Measurements from ENCODE around the gene DAPL1.

Gene DAPL1

DNA sequence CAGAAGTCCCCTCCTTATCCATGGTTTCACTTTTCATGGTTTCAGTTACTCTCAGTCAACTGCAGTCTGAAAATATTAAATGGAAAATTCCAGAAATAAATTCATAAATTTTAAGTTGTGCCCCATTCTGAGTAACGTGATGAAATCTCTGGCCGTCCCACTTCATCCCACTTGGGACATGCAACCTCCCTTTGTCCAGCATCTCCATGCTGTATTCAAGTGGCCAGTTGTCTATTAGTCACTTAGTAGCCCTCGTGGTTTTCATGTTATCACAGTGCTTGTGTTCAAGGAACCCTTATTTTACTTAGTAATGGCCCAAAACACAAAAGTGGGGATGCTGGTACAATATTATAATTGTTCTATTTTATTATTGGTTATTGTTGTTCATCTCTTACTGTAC, 18.0 kb upstream of the DAPL1 start:
- CTCF ChIA-PET = no interaction called here
- TF ChIP-seq BHLHE40 (IDR thresholded peaks at IDR 0.05; ENCODE audit: borderline replicate concordance) (no peak), FOXA1 (IDR thresholded peaks at IDR 0.05) (no peak)
- no peak for DNase-seq (ENCODE audit: extremely low spot score)
- POLR2A ChIA-PET = no interaction called here

DNA sequence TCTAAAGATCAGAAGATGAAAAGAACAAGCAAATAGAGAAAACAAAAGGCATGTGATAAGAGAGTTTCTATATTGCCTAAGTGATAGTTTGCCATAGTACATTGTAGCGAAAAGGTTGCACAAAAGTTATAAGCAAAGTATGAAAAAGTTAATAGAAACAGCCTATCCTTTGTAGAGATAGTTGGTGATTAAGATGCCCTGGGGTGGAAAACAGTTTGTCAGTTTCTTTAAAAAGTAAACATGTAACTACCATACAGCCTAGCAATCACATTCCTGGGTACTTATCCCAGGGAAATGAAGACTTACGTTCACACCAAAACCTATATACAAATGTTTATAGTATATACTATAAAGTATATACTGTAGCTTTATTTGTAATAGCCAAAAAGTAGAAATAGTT, 16.9 kb upstream of the DAPL1 start:
- TF ChIP-seq FOXM1 (IDR thresholded peaks at IDR 0.05; ENCODE audit: borderline replicate concordance) = no peak
- TF ChIP-seq LEF1 (IDR thresholded peaks at IDR 0.05; ENCODE audit: borderline replicate concordance) = no peak
- ChIA-PET CTCF (no interaction called here), POLR2A (no interaction called here)
- no peak for DNase-seq (ENCODE audit: extremely low spot score)

DNA sequence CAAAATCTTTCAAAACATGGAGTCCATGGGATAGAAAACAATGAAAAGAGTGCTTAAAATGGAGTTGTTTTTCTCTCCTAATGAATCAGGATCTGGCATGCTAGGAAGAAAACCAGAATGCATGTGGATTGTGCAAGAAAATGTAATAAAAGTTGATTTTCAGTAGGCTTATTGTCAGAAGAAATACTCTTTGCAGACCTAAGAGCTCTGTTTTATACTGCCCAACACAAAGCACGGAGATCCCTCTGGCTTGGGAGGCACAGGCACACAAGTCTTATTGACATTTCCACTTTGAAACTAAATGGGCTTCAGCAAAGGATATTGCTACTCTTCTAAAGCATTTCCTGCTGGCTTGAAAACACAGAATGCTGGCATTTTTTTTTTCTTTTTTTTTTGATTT, 15.5 kb upstream of the DAPL1 start:
- ChIA-PET POLR2A (no interaction called here), CTCF (no interaction called here)
- DNase-seq (ENCODE audit: extremely low spot score) = no peak
- TF ChIP-seq LEF1 (IDR thresholded peaks at IDR 0.05; ENCODE audit: borderline replicate concordance) (no peak), FOXA1 (IDR thresholded peaks at IDR 0.05) (no peak), NFRKB (IDR thresholded peaks at IDR 0.05) (no peak), L3MBTL2 (conservative IDR thresholded peaks at IDR 0.05) (no peak), ZNF384 (IDR thresholded peaks at IDR 0.05) (no peak), SUZ12 (IDR thresholded peaks at IDR 0.05) (no peak), ARNT (IDR thresholded peaks at IDR 0.05) (no peak), FOXM1 (IDR thresholded peaks at IDR 0.05; ENCODE audit: borderline replicate concordance) (no peak), SP1 (IDR thresholded peaks at IDR 0.05) (no peak), FOXK2 (IDR thresholded peaks at IDR 0.05) (no peak), TARDBP (IDR thresholded peaks at IDR 0.05) (no peak), BHLHE40 (IDR thresholded peaks at IDR 0.05; ENCODE audit: borderline replicate concordance) (no peak), HDGF (IDR thresholded peaks at IDR 0.05; ENCODE audit: borderline replicate concordance) (no peak), ELF4 (IDR thresholded peaks at IDR 0.05) (no peak), CTBP1 (IDR thresholded peaks at IDR 0.05; ENCODE audit: borderline replicate concordance) (no peak)
- TF ChIP-seq, protein P1, sequence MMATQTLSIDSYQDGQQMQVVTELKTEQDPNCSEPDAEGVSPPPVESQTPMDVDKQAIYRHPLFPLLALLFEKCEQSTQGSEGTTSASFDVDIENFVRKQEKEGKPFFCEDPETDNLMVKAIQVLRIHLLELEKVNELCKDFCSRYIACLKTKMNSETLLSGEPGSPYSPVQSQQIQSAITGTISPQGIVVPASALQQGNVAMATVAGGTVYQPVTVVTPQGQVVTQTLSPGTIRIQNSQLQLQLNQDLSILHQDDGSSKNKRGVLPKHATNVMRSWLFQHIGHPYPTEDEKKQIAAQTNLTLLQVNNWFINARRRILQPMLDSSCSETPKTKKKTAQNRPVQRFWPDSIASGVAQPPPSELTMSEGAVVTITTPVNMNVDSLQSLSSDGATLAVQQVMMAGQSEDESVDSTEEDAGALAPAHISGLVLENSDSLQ (IDR thresholded peaks at IDR 0.05) = no peak

DNA sequence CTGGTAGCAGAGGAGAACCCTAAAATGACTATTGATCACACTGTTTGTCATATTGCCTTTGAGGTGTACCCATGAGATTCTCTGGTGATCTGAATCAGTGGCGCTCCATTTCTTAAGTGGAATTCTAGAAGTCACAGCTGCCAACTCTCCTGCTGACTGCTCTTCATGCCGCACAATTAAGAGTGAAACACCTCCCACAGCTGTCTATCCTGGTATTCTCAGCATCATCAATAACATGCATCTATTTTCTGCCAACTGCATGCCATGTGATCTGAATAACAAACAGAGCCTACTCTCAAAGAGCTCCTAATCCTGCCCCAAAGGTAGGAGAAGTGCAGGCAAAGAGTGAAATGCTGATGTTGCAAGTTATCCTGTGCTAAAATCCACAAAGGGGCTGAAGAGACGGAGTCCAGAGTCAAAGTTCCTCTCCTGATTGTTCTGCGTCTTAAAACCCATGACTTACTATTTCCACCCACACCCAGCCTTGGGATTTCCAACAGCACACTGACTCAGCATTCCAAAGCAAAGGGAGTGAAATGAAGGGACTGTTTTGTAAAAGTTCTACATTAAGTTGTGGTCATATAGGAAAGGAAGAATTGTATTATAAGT, 13.7 kb upstream of the DAPL1 start:
- TF ChIP-seq BHLHE40 (IDR thresholded peaks at IDR 0.05; ENCODE audit: borderline replicate concordance) (no peak), ARNT (IDR thresholded peaks at IDR 0.05) (no peak), FOXK2 (IDR thresholded peaks at IDR 0.05) (no peak), HDGF (IDR thresholded peaks at IDR 0.05; ENCODE audit: borderline replicate concordance) (no peak), NFRKB (IDR thresholded peaks at IDR 0.05) (no peak), ELF4 (IDR thresholded peaks at IDR 0.05) (no peak), SUZ12 (IDR thresholded peaks at IDR 0.05) (no peak), ZNF384 (IDR thresholded peaks at IDR 0.05) (no peak), SP1 (IDR thresholded peaks at IDR 0.05) (no peak), TARDBP (IDR thresholded peaks at IDR 0.05) (no peak), FOXA1 (IDR thresholded peaks at IDR 0.05) (no peak), FOXM1 (IDR thresholded peaks at IDR 0.05; ENCODE audit: borderline replicate concordance) (no peak), L3MBTL2 (conservative IDR thresholded peaks at IDR 0.05) (no peak), CTBP1 (IDR thresholded peaks at IDR 0.05; ENCODE audit: borderline replicate concordance) (no peak), LEF1 (IDR thresholded peaks at IDR 0.05; ENCODE audit: borderline replicate concordance) (no peak)
- TF ChIP-seq, protein P1 (IDR thresholded peaks at IDR 0.05) = no peak
- ChIA-PET POLR2A (no interaction called here), CTCF (no interaction called here)
- no peak for DNase-seq (ENCODE audit: extremely low spot score)

DNA sequence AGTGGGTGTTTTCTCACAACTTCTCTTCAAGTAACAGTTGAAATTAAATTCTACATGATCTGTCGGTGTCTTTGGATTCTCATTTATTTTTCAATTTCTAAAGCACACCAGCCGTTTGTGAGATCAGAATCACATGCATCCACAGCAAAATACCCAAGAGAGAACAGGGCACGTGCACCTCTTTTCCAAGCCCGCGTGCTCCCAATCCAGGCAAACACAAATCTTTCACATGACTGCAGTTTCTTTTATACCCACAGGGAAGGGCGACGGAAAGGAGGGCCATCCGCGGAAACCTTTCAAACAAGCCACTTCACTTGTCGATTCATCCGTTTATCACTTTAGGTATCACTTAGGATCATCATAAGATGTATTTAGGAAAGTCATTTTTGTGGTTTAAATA, 13.0 kb upstream of the DAPL1 start:
- no peak for TF ChIP-seq L3MBTL2 (conservative IDR thresholded peaks at IDR 0.05)
- no peak for TF ChIP-seq NFRKB (IDR thresholded peaks at IDR 0.05)
- TF ChIP-seq ELF4 (IDR thresholded peaks at IDR 0.05) = no peak
- TF ChIP-seq, protein P1 (IDR thresholded peaks at IDR 0.05) = no peak
- TF ChIP-seq BHLHE40 (IDR thresholded peaks at IDR 0.05; ENCODE audit: borderline replicate concordance) = no peak
- TF ChIP-seq SP1 (IDR thresholded peaks at IDR 0.05) = no peak
- TF ChIP-seq SUZ12 (IDR thresholded peaks at IDR 0.05) = no peak
- no peak for TF ChIP-seq CTBP1 (IDR thresholded peaks at IDR 0.05; ENCODE audit: borderline replicate concordance)
- TF ChIP-seq FOXM1 (IDR thresholded peaks at IDR 0.05; ENCODE audit: borderline replicate concordance) = no peak
- TF ChIP-seq TARDBP (IDR thresholded peaks at IDR 0.05) = no peak
- TF ChIP-seq ZNF384 (IDR thresholded peaks at IDR 0.05) = no peak
- no peak for TF ChIP-seq LEF1 (IDR thresholded peaks at IDR 0.05; ENCODE audit: borderline replicate concordance)
- no peak for TF ChIP-seq FOXK2 (IDR thresholded peaks at IDR 0.05)
- no peak for TF ChIP-seq HDGF (IDR thresholded peaks at IDR 0.05; ENCODE audit: borderline replicate concordance)
- TF ChIP-seq FOXA1 (IDR thresholded peaks at IDR 0.05) = no peak
- TF ChIP-seq ARNT (IDR thresholded peaks at IDR 0.05) = no peak
- POLR2A ChIA-PET = no interaction called here

DNA sequence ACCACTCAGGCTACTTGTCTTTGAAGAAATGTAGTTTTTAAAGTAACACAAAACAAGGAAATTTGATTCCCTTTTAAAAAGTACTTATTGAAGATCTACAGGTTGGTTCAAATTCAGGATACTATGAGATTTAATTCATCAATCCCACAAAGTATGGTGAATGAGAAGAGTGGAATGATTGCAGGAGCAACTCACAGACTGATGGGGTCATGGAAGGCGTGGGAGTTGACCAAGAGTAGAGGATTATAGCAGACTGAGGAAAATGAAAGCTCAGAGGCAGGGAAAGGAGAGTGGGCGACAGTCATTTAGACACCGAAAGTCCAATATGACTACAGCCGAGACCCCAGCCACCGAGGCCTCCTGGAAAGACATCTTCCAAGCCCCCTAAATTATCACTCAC, 12.5 kb upstream of the DAPL1 start:
- TF ChIP-seq HDGF (IDR thresholded peaks at IDR 0.05; ENCODE audit: borderline replicate concordance) (no peak), FOXM1 (IDR thresholded peaks at IDR 0.05; ENCODE audit: borderline replicate concordance) (no peak), ELF4 (IDR thresholded peaks at IDR 0.05) (no peak), FOXK2 (IDR thresholded peaks at IDR 0.05) (no peak), CTBP1 (IDR thresholded peaks at IDR 0.05; ENCODE audit: borderline replicate concordance) (no peak), BHLHE40 (IDR thresholded peaks at IDR 0.05; ENCODE audit: borderline replicate concordance) (no peak), ZNF384 (IDR thresholded peaks at IDR 0.05) (no peak), L3MBTL2 (conservative IDR thresholded peaks at IDR 0.05) (no peak), ARNT (IDR thresholded peaks at IDR 0.05) (no peak), TARDBP (IDR thresholded peaks at IDR 0.05) (no peak), SP1 (IDR thresholded peaks at IDR 0.05) (no peak), FOXA1 (IDR thresholded peaks at IDR 0.05) (no peak), LEF1 (IDR thresholded peaks at IDR 0.05; ENCODE audit: borderline replicate concordance) (no peak)
- TF ChIP-seq, protein P1 (IDR thresholded peaks at IDR 0.05) = no peak
- ChIA-PET CTCF (no interaction called here), POLR2A (no interaction called here)
- DNase-seq (ENCODE audit: extremely low spot score) = no peak

More for the DNA sequence above, 13.0 kb upstream of the DAPL1 start:
- CTCF ChIA-PET = no interaction called here
- no peak for DNase-seq (ENCODE audit: extremely low spot score)

All from HEK293T (cell line).